ENCODE data around the gene TMEM62.
"Not testable (repeated sequence)": the region's sequence is repeated elsewhere in the genome, so short reads cannot be mapped to it uniquely, and the experiment has no call there.

TMEM62 gene

DNA sequence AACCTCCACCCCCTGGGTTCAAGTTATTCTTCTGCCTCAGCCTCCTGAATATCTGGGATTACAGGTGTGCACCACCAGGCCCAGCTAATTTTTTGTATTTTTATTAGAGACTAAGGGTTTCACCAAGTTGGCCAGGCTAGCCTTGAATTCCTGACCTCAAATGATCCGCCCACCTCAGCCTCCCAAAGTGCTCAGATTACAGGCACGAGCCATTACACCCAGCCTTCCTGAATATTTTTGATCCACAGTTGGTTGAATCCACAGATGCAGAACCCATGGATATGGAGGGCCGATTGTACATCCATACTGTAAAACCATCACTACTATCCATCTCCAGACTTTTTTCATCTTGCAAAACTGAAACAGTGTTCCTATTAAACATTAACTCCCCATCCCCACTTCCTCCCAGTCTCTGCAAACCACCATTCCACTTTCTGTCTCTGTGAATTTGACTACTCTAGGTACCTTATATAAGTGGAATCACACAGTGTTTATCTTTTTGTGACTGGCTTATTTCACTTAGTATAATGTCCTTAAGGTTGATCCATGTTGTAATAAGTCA is 8.2 kb upstream of the TMEM62 start:
- DNase-seq (ENCODE audit: low spot score), result no peak

DNA sequence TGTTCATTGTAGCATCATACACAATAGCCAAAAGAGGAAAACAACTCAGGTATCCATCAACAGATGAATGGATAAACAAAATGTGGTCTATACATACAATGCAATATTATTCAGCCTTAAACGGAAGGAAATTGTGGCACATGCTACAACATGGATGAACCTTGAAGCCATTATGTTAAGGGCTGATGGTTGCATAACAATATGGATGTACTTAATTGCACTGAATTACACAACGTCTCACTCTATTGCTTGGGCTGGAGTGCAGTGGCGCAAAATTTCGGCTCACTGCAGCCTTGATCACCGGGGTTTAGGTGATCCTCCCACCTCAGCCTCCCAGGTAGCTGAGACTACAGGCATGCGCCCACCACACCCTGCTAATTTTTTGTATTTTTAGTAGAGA is 7.0 kb upstream of the TMEM62 start:
- DNase-seq (ENCODE audit: low spot score), result no peak

DNA sequence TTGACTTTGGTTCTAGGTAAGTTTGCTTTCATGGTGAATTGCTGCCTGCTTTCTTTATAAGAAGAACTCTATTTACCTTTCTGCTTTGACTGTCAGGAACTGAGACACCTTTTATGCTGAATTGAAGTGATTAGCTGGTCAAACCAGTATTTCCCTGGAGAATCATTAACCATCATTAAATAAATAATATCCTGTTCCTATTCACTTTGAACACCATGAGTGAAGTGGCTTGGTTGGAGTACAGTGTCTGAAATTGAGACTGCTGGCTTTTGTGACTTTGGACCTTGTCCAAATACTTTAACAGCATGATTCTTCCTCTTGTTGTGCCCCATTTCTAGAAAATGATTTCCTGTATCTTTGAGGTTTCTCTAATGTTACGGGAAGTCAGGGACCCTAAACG is 5.6 kb upstream of the TMEM62 start:
- DNase-seq (ENCODE audit: low spot score), result no peak

DNA sequence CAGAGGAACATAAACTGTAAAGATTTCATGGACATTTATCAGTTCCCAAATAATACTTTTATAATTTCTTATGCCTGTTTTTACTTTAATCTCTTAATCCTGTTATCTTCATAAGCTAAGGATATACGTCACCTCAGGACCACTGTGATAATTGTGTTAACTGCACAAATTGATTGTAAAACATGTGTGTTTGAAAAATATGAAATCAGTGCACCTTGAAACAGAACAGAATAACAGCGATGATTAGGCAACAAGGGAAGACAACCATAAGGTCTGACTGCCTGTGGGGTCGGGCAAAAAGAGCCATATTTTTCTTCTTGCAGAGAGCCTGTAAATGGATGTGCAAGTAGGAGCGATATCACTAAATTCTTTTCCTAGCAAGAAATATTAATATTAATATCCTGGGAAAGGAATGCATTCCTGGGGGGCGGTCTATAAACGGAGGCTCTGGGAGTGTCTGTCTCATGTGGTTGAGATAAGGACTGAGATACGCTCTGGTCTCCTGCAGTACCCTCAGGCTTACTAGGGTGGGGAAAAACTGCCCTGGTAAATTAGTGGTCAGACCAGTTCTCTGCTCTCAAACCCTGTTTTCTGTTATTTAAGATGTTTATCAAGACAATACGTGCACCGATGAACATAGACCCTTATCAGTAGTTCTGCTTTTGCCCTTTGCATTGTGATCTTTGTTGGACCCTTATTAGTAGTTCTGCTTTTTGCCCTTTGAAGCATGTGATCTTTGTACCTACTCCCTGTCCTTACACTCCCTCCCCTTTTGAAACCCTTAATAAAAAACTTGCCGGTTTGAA is 5.0 kb upstream of the TMEM62 start:
- not testable (repeated sequence) for DNase-seq (ENCODE audit: low spot score)

DNA sequence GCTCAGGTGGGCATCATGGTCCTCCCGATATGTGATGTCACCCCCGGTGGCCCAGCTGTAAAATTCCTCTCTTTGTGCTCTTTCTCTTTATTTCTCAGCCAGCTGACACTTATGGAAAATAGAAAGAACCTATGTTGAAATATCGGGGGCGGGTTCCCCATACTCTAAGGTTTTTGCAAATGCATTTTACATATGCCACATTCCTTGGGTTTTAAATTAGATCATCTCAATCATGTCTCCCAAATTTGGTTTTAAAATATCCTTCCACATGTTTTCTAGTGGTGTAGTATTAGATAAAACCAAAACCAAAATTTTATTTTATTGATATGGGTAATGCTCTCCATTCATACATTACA is 4.4 kb upstream of the TMEM62 start:
- DNase-seq (ENCODE audit: low spot score), result no peak

DNA sequence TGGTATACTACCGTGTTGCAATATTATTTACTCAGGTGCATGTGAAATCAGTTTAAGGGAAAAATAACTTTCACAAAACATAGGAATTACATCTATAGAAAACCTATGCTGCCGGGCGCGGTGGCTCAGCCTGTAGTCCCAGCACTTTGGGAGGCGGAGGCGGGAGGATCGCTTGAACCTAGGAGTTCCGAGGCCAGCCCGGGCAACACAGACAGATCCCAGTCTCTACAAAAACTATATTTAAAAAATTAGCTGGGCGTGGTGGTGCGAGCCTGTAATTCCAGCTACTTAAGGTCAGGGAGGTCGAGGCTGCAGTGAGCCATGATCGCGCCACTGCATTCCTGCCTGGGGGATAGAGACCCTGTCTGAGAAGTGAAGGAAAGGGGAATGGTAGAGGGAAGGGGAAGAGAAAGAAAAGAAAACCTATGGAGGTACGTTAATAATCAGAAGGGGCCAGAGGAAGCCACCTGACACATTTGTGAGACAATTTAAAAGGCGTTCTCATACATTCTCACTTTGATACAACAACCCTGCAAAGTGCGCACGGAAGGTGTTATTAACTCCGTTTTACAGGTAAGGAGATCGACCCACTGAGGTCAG is 456 bp upstream of the TMEM62 start:
- no peak for DNase-seq (ENCODE audit: low spot score)

DNA sequence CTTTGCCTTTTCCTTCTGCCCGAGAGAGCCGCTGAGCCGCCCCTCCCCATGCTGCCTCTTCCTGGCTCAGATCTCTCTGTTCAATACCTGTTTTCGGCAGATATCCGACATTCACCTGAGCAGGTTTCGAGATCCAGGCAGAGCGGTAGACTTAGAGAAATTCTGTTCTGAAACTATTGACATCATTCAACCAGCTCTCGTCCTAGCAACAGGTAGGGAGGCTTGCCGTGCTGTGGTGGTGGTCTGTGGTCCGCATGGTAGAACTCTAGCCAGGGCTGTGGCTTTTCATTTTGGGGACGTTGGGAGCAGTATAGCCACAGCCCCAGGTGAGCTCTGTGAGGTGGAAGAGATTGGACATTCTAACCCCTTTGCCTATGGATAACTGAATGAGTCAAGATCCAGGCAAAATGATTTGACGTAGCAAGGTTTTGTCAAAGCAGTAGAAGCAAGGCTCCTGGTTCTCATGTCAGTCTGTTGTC is 810 bp downstream of the TMEM62 start:
- DNase-seq (ENCODE audit: low spot score), result no peak

DNA sequence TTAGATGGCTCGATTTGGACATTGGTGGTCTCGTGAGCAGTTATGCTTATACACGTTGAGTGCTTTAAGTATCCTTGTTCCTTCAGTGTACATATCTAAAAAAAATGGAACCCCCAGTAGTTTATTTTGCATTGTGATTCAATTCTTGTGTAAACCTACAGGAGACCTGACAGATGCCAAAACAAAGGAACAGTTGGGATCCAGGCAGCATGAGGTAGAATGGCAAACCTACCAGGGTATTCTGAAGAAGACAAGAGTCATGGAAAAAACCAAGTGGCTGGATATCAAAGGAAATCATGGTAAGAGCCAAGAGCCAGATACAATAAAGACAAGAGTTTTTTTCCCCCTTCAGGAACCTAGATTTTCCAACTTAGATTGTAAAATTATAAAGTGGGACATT is 2.0 kb downstream of the TMEM62 start:
- DNase-seq (ENCODE audit: low spot score), result no peak

DNA sequence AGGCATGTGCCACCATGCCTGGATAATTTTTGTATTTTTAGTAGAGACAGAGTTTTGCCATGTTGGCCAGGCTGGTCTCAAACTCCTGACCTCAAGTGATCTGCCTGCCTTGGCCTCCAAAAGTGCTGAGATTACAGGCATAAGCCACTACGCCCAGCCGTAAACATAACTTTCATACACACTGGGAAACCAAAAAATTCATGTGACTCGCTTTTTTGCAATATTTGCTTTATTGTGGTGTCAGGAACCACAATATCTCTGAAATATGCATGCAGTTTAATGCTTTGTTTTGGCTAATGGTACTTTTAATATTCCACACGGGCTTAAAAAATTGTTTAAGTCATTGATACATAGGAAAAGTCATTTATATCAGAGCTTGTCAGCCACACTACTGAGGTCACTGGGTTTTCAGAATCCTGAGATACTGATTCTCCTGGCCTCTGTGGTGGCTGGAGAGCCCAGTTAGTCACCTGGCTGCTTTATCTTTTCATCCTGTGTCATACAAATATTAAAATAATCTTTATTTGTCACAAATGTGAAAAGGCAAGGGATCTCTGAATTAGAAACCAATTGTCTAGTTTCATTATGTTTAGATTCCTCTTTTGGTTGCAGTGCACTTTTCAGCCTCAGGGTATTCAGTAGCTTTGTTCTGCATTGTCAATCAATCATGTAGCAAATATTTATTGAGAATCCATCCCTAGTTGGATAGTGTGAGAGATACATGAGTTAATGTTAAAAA is 10.0 kb downstream of the TMEM62 start:
- no peak for DNase-seq (ENCODE audit: low spot score)

DNA sequence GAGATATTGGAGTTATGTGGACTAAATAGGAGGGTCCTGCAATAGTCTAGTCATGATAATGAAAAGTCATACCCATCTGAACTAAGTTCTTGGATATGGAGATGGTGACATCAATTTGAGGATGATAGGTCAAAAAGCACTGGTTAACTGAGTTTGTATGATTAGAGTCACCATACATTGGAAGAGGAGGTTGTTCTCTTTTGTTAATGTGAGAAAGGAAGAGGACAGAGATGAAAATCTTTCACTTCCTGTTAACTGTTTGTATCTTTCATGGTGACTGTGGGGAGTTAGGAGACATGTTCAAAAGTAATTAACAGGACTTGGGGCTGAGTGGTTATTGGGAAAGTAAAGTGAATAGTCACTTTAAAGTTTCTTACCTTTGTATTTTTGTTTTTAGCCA is 11.1 kb downstream of the TMEM62 start:
- no peak for DNase-seq (ENCODE audit: low spot score)

DNA sequence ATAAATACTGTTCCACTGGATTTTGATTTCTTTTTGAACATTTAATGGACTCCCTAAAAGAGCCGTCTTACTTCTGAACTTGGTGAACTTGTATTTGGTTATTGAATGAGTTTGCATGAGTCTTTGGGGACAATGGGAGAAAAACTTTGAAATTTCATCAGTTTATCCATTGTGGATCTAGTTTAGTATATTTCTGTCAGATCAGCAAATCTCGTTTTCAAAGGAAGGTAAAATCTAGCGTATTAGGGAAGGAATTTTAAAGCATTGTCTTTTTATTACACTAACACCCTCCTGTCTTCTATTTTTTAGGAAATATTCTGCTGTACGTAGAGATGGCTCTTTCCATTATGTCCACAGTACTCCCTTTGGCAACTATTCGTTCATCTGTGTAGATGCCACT is 12.8 kb downstream of the TMEM62 start:
- DNase-seq (ENCODE audit: low spot score), result no peak

DNA sequence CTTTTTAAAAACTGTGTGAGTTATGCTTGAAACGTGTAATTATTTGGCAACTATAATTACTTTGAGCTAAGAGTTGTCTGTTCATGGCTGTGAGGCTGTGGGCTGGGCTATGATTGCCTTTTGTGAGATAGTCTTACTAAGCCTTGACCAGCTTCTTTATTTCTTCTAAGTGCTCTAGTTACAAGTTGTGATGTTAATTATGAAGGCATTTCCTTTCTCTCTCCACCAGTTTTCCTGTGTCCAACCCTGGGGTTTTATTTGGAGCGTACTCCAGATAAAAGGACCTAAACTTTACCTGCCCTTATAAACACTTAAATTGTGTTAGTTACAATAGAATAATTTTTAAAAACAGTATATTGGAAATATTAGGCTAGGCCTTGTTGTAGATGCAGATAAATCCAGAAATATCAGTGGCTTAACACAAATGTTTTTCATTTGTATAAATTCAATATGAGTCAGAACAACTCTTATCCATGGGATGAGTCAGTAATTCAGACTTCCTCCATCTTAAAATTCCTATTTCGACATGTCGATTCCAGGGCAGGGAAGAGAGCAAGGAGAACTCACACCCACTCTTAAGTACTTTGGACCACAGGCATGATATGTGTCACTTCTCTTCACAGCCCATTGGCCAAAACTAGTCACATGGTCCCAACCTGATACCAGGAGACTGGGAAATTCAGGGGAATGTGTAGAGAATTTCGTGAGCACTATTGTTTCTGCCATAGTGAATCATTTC is 17.0 kb downstream of the TMEM62 start:
- no peak for DNase-seq (ENCODE audit: low spot score)

DNA sequence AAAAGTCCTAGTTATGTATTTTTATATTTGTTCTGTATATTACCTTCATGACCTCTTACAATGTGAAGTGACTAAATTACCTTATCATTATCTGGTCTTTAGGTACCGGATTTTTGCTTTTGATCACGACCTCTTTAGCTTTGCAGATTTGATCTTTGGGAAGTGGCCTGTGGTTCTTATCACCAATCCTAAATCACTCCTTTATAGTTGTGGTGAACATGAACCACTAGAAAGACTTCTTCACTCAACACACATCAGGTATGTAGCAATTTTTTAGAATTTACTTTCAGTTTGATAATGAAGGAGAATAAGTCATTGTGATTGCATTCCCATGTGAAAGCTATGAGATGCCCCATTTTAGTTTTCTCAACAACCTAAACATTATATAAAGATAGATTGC is 18.3 kb downstream of the TMEM62 start:
- no peak for DNase-seq (ENCODE audit: low spot score)

DNA sequence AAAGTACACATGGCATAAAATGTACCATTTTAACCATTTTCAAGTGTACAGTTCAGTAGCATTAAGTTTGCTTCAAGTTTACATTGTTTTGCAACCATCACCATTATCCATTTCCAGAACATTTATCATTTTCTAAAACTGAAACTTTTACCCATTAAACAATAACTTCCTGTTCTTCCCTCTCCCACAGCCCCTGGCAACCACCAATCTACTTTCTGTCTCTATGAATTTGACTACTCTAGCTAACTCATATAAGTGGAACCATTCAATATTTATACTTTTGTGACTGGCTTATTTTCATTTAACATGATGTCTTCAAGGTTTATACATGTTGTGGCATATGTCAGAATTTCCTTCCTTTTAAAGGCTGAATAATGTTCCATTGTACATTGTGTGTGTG is 19.9 kb downstream of the TMEM62 start:
- DNase-seq (ENCODE audit: low spot score), result no peak

DNA sequence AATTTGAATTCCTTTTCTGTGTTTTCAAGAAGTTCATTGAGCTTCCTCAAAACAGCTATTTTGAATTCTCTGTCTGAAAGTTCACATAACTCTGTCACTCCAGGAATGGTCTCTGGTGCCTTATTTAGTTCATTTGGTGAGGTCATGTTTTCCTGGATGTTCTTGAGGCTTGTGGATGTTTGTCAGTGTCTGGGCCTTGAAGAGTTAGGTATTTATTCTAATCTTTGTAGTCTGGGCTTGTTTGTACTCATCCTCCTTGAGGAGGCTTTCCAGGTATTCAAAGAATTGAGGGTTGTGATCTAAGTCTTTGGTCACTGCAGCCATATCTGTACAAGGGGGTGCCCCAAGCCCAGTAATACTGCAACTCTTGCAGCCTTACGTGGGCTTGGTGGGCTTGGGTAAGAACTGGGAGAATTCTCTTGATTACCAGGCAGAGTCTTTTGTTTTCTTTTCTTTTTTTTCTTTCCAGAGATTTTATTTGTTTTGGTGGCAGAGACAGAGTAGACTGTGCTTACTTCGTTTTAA is 32.5 kb downstream of the TMEM62 start:
- no peak for DNase-seq (ENCODE audit: low spot score)

DNA sequence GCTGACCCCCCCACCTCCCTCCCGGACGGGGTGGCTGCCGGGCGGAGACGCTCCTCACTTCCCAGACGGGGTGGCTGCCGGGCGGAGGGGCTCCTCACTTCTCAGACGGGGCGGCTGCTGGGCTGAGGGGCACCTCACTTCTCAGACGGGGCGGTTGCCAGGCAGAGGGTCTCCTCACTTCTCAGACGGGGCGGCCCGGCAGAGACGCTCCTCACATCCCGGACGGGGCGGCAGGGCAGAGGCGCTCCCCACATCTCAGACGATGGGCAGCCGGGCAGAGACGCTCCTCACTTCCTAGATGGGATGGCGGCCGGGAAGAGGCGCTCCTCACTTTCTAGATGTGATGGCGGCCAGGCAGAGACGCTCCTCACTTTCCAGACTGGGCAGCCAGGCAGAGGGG is 33.9 kb downstream of the TMEM62 start:
- not testable (repeated sequence) for DNase-seq (ENCODE audit: low spot score)

DNA sequence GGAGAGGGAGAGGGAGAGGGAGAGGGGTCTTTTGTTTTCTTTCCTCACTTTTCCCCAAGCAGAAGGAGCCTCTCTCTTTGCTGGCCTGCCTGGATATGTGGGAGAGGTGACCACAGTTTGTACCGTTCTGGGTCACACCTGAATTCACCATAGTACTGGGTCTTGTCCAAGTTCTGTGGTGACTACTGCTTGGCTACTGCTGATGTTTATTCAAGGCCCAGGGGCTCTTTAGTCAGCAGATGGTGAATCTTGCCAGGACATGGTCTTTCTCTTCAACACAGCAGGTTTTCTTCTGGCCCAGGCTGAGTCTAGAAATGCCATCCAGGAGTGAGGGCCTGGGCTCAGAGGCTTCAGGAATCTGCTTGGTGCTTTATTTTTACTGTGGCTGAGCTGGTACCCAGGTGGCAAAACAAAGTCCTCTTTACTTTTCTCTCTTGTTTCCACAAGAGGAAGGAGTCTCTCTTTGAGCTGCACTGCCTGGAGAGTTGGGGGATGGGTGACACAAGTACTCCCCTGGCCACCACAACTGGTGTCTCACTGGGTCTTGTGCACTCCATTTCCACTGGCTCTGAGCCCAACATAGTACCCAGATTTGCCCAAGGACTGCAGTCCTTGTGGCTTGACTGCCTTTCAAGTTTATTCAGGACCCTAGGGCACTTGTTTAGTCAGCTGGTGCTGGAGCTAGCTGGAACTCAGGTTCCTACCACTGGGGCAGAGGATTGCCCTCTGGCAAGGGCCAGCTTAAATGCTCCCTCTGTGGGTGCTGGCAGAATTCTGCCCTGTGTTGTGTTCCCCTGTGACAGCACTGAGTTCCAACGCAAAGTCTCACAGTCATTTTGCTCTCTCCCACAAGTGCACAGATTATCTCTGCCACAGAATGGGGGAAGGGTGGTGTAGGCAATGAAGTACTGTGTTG is 35.1 kb downstream of the TMEM62 start:
- DNase-seq (ENCODE audit: low spot score), result no peak

DNA sequence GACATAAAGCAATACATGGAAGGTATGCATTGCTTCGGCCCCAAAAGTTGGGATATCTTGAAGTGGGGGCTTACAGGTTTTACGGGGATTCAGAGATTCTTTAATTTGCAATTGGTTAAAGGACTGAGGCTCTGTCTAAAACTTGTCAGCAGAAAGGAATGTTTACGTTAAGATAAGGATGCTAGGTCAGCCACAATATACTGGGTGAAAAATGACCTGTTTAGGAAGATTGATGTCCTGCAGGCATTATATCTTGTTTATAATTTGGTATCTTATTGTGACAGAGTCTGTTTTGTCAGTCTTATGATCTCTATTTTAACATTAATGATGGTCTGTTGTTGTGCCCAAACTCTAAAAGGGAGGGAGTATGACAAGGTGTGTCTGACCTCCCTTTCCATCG is 36.5 kb downstream of the TMEM62 start:
- DNase-seq (ENCODE audit: low spot score), result no peak

DNA sequence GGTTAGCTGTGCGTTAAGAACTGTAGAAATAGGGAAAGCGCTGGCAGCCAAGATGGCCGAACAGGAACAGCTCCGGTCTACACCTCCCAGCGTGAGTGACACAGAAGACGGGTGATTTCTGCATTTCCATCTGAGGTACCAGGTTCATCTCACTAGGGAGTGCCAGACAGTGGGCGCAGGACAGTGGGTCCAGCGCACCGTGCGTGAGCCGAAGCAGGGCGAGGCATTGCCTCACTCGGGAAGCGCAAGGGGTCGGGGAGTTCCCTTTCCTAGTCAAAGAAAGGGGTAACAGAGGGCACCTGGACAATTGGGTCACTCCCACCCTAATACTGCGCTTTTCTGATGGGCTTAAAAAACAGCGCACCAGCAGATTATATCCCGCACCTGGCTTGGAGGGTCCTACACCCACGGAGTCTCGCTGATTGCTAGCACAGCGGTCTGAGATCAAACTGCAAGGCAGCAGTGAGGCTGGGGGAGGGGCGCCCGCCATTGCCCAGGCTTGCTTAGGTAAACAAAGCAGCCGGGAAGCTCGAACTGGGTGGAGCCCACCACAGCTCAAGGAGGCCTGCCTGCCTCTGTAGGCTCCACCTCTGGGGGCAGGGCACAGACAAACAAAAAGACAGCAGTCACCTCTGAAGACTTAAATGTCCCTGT is 42.4 kb downstream of the TMEM62 start:
- not testable (repeated sequence) for DNase-seq (ENCODE audit: low spot score)

DNA sequence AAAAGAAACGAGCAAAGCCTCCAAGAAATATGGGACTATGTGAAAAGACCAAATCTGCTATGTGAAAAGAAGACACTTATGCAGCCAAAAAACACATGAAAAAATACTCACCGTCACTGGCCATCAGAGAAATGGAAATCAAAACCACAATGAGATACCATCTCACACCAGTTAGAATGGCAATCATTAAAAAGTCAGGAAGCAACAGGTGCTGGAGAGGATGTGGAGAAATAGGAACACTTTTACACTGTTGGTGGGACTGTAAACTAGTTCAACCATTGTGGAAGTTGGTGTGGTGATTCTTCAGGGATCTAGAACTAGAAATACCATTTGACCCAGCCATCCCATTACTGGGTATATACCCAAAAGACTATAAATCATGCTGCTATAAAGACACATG is 43.8 kb downstream of the TMEM62 start:
- not testable (repeated sequence) for DNase-seq (ENCODE audit: low spot score)
